ENCODE results near the gene TBKBP1. TPM values are rescaled to one million over a fixed set of nuclear protein-coding genes. Genes with fewer than 3 reads are reported as not detected.

Gene TBKBP1
- total RNA-seq, 1 experiment from 2014 or later = 9.0 TPM

GRCh38 chr17:47711366-47712099 lies 17.6 kb downstream of the TBKBP1 start:
- Histone ChIP-seq H3K36me3 (ENCODE audit: low read depth, low read length) (no peaks in the 10 kb centered on the region), H3F3A (ENCODE audit: low read length, unreplicated experiment) (no peaks in the 10 kb centered on the region), H2AFZ (ENCODE audit: low read length) (no peak overlapping the region), H3K9ac (ENCODE audit: low read length) (no peak overlapping the region), H3K27me3 (ENCODE audit: low read length) (peaks cover 10% of the 10 kb centered on the region; the same call in 1 of the 2 replicates), H3K9me3 (ENCODE audit: low read length) (no peaks in the 10 kb centered on the region), H3K9me2 (replicated peaks; ENCODE audit: low read length) (no peaks in the 10 kb centered on the region), H3K4me2 (ENCODE audit: low read length) (no peak overlapping the region), H3K4me3 (ENCODE audit: low read length) (no peak overlapping the region), H3K79me2 (ENCODE audit: low read length) (no peaks in the 10 kb centered on the region), H3K4me1 (ENCODE audit: insufficient read depth, low read length) (no peaks in the 10 kb centered on the region), H3K27ac (ENCODE audit: low read length) (no peak overlapping the region), H4K20me1 (ENCODE audit: low read length) (no peaks in the 10 kb centered on the region)
- ChIA-PET POLR2A (ENCODE audit: unreplicated experiment) (no interaction called here), CTCF (no interaction called here)
- BruUV-seq (replicated peaks) = no TSS peak
- intact Hi-C loops (cut with micrococcal nuclease) = no loop called here
- no peak for DNase-seq
- ATAC-seq = no peak
- TF ChIP-seq CTCF (conservative IDR thresholded peaks at IDR 0.05; ENCODE audit: low read depth, low read length) (no peak), EZH2 (IDR thresholded peaks at IDR 0.05; ENCODE audit: low read length, unreplicated experiment) (no peak), EZH2phosphoT487 (IDR thresholded peaks at IDR 0.05; ENCODE audit: borderline replicate concordance, low read length) (no peak)

- Histone ChIP-seq H3K9me3 (ENCODE audit: low read length) (no peaks in the 10 kb centered on the region), H3F3A (ENCODE audit: low read length, unreplicated experiment) (no peaks in the 10 kb centered on the region), H3K4me1 (ENCODE audit: insufficient read depth, low read length) (no peaks in the 10 kb centered on the region), H3K79me2 (ENCODE audit: low read length) (no peaks in the 10 kb centered on the region), H3K4me3 (ENCODE audit: low read length) (no peak overlapping the region), H3K27ac (ENCODE audit: low read length) (no peak overlapping the region), H3K36me3 (ENCODE audit: low read depth, low read length) (no peaks in the 10 kb centered on the region), H3K9me2 (replicated peaks; ENCODE audit: low read length) (no peaks in the 10 kb centered on the region), H3K27me3 (ENCODE audit: low read length) (peaks cover 10% of the 10 kb centered on the region; the same call in 1 of the 2 replicates), H3K4me2 (ENCODE audit: low read length) (no peak overlapping the region), H2AFZ (ENCODE audit: low read length) (no peak overlapping the region), H3K9ac (ENCODE audit: low read length) (no peak overlapping the region), H4K20me1 (ENCODE audit: low read length) (no peaks in the 10 kb centered on the region)
- BruUV-seq (replicated peaks) = no TSS peak
- ATAC-seq (no peak), DNase-seq (no peak)
- CTCF ChIA-PET = no interaction called here
- intact Hi-C loops (cut with micrococcal nuclease) = no loop called here
- TF ChIP-seq EZH2phosphoT487 (IDR thresholded peaks at IDR 0.05; ENCODE audit: borderline replicate concordance, low read length) (no peak), EZH2 (IDR thresholded peaks at IDR 0.05; ENCODE audit: low read length, unreplicated experiment) (no peak), CTCF (conservative IDR thresholded peaks at IDR 0.05; ENCODE audit: low read depth, low read length) (no peak)
- POLR2A ChIA-PET (ENCODE audit: unreplicated experiment) = no interaction called here
Measured at GRCh38 chr17:47712330-47713023, 18.5 kb downstream of the TBKBP1 start.

All from PC-3 (cell line).